ENCODE measurements around the gene POTEM. TPM values are rescaled to one million over a fixed set of nuclear protein-coding genes. Genes with fewer than 3 reads are reported as not detected.
"Not testable (repeated sequence)": the region's sequence is repeated elsewhere in the genome, so short reads cannot be mapped to it uniquely, and the experiment has no call there.

Gene POTEM
- total RNA-seq, 1 experiment from 2014 or later, result not detected

- BruUV-seq (replicated peaks); H3K4me1 ChIP-seq (ENCODE audit: insufficient read depth, low read length, poor library complexity, severe bottlenecking); DNase-seq (ENCODE audit: low spot score); POLR2A ChIA-PET (ENCODE audit: low non-redundant PET); H3K27me3 ChIP-seq (replicated peaks; ENCODE audit: insufficient read depth, low read depth, low read length, poor library complexity); H3K27ac ChIP-seq (ENCODE audit: low read depth, low read length, poor library complexity, severe bottlenecking); H3K9me3 ChIP-seq (ENCODE audit: low read depth, low read length, poor library complexity, severe bottlenecking); H3K4me3 ChIP-seq (ENCODE audit: low read depth, low read length, poor library complexity, severe bottlenecking); H3K36me3 ChIP-seq (ENCODE audit: insufficient read depth, low read length, poor library complexity, severe bottlenecking); CTCF ChIA-PET; intact Hi-C loops (cut with micrococcal nuclease; ENCODE audit: unreplicated experiment): not testable (repeated sequence)
Observed at GRCh38 chr14:19038060-19038664, 70.9 kb downstream of the POTEM start.

GRCh38 chr14:19038785-19039184 lies 71.6 kb downstream of the POTEM start:
- BruUV-seq (replicated peaks); H3K27ac ChIP-seq (ENCODE audit: low read depth, low read length, poor library complexity, severe bottlenecking); H3K9me3 ChIP-seq (ENCODE audit: low read depth, low read length, poor library complexity, severe bottlenecking); H3K36me3 ChIP-seq (ENCODE audit: insufficient read depth, low read length, poor library complexity, severe bottlenecking); DNase-seq (ENCODE audit: low spot score); H3K4me1 ChIP-seq (ENCODE audit: insufficient read depth, low read length, poor library complexity, severe bottlenecking); intact Hi-C loops (cut with micrococcal nuclease; ENCODE audit: unreplicated experiment); H3K4me3 ChIP-seq (ENCODE audit: low read depth, low read length, poor library complexity, severe bottlenecking); POLR2A ChIA-PET (ENCODE audit: low non-redundant PET); CTCF ChIA-PET; H3K27me3 ChIP-seq (replicated peaks; ENCODE audit: insufficient read depth, low read depth, low read length, poor library complexity): not testable (repeated sequence)

GRCh38 chr14:19043384-19043783 lies 76.2 kb downstream of the POTEM start:
- BruUV-seq (replicated peaks); H3K4me3 ChIP-seq (ENCODE audit: low read depth, low read length, poor library complexity, severe bottlenecking); H3K27ac ChIP-seq (ENCODE audit: low read depth, low read length, poor library complexity, severe bottlenecking); H3K4me1 ChIP-seq (ENCODE audit: insufficient read depth, low read length, poor library complexity, severe bottlenecking); CTCF ChIA-PET; H3K9me3 ChIP-seq (ENCODE audit: low read depth, low read length, poor library complexity, severe bottlenecking); H3K36me3 ChIP-seq (ENCODE audit: insufficient read depth, low read length, poor library complexity, severe bottlenecking); DNase-seq (ENCODE audit: low spot score); intact Hi-C loops (cut with micrococcal nuclease; ENCODE audit: unreplicated experiment); H3K27me3 ChIP-seq (replicated peaks; ENCODE audit: insufficient read depth, low read depth, low read length, poor library complexity); POLR2A ChIA-PET (ENCODE audit: low non-redundant PET): not testable (repeated sequence)
